ENCODE data around the gene ADAM19.

- TF ChIP-seq CTCF (conservative IDR thresholded peaks at IDR 0.05; ENCODE audit: low read length): no peak
- TF ChIP-seq EZH2phosphoT487 (IDR thresholded peaks at IDR 0.05; ENCODE audit: borderline replicate concordance): no peak
Observed at GRCh38 chr5:157571357-157571827, 4.2 kb downstream of the ADAM19 start.

Measured in Loucy (cell line).